Measurements from ENCODE around the gene ZSCAN23.

ZSCAN23 gene

GRCh38 chr6:28488916-28489365, 45.6 kb upstream of the ZSCAN23 start:
- H3K9me3 ChIP-seq (ENCODE audit: insufficient read depth, low read length) = no peaks in the 10 kb centered on the region
- no peaks in the 10 kb centered on the region for H3K36me3 ChIP-seq (replicated peaks; ENCODE audit: low read depth, low read length)
- H3K79me2 ChIP-seq (ENCODE audit: low read length) = no peaks in the 10 kb centered on the region
- H4K20me1 ChIP-seq (ENCODE audit: insufficient read depth, low read length) = no peaks in the 10 kb centered on the region
- H2AFZ ChIP-seq (ENCODE audit: low read depth, low read length) = peak overlapping the region; percentile 86
- peak overlapping the region; percentile 80 for H3K4me3 ChIP-seq (ENCODE audit: low read length)
- H3K4me2 ChIP-seq (ENCODE audit: low read length) = peak overlapping the region; percentile 67
- peak overlapping the region; percentile 64 for H3K9ac ChIP-seq (ENCODE audit: low read length)
- H3K4me1 ChIP-seq (ENCODE audit: low read length) = peaks cover 10% of the 10 kb centered on the region
- TF ChIP-seq EZH2phosphoT487 (IDR thresholded peaks at IDR 0.05; ENCODE audit: low read depth) (no peak), CTCF (IDR thresholded peaks at IDR 0.05; ENCODE audit: low read depth, low read length) (no peak)
- H3K27me3 ChIP-seq (ENCODE audit: low read depth, low read length) = no peaks in the 10 kb centered on the region
- peak overlapping the region; percentile 14; the same call in 1 of the 2 replicates for H3K27ac ChIP-seq (ENCODE audit: low read length)

GRCh38 chr6:28486988-28487742, 43.9 kb upstream of the ZSCAN23 start:
- Histone ChIP-seq H3K9me3 (ENCODE audit: insufficient read depth, low read length) (no peaks in the 10 kb centered on the region), H3K79me2 (ENCODE audit: low read length) (no peaks in the 10 kb centered on the region), H3K9ac (ENCODE audit: low read length) (no peak overlapping the region), H3K4me1 (ENCODE audit: low read length) (peaks cover 9% of the 10 kb centered on the region), H3K27me3 (ENCODE audit: low read depth, low read length) (no peaks in the 10 kb centered on the region), H3K4me2 (ENCODE audit: low read length) (no peak overlapping the region), H3K36me3 (replicated peaks; ENCODE audit: low read depth, low read length) (no peaks in the 10 kb centered on the region), H4K20me1 (ENCODE audit: insufficient read depth, low read length) (no peaks in the 10 kb centered on the region), H3K4me3 (ENCODE audit: low read length) (no peak overlapping the region), H2AFZ (ENCODE audit: low read depth, low read length) (no peak overlapping the region), H3K27ac (ENCODE audit: low read length) (no peak overlapping the region)
- TF ChIP-seq EZH2phosphoT487 (IDR thresholded peaks at IDR 0.05; ENCODE audit: low read depth) (no peak), CTCF (IDR thresholded peaks at IDR 0.05; ENCODE audit: low read depth, low read length) (no peak)

- TF ChIP-seq EZH2phosphoT487 (IDR thresholded peaks at IDR 0.05; ENCODE audit: low read depth) (no peak), CTCF (IDR thresholded peaks at IDR 0.05; ENCODE audit: low read depth, low read length) (no peak)
- H3K27ac ChIP-seq (ENCODE audit: low read length) = no peak overlapping the region
- H4K20me1 ChIP-seq (ENCODE audit: insufficient read depth, low read length) = no peaks in the 10 kb centered on the region
- no peak overlapping the region for H3K4me3 ChIP-seq (ENCODE audit: low read length)
- no peak overlapping the region for H3K9ac ChIP-seq (ENCODE audit: low read length)
- H3K4me2 ChIP-seq (ENCODE audit: low read length) = no peak overlapping the region
- no peak overlapping the region for H2AFZ ChIP-seq (ENCODE audit: low read depth, low read length)
- H3K4me1 ChIP-seq (ENCODE audit: low read length) = peaks cover 5% of the 10 kb centered on the region; the same call in 1 of the 2 replicates
- no peaks in the 10 kb centered on the region for H3K27me3 ChIP-seq (ENCODE audit: low read depth, low read length)
- no peaks in the 10 kb centered on the region for H3K36me3 ChIP-seq (replicated peaks; ENCODE audit: low read depth, low read length)
- H3K79me2 ChIP-seq (ENCODE audit: low read length) = no peaks in the 10 kb centered on the region
- no peaks in the 10 kb centered on the region for H3K9me3 ChIP-seq (ENCODE audit: insufficient read depth, low read length)
Observed at GRCh38 chr6:28486533-28486932, 43.2 kb upstream of the ZSCAN23 start.

GRCh38 chr6:28485482-28485881, 42.2 kb upstream of the ZSCAN23 start:
- no peaks in the 10 kb centered on the region for H3K36me3 ChIP-seq (replicated peaks; ENCODE audit: low read depth, low read length)
- H3K4me3 ChIP-seq (ENCODE audit: low read length) = no peak overlapping the region
- H3K27ac ChIP-seq (ENCODE audit: low read length) = no peak overlapping the region
- H3K4me1 ChIP-seq (ENCODE audit: low read length) = peaks cover 5% of the 10 kb centered on the region
- no peaks in the 10 kb centered on the region for H3K79me2 ChIP-seq (ENCODE audit: low read length)
- H2AFZ ChIP-seq (ENCODE audit: low read depth, low read length) = no peak overlapping the region
- H3K27me3 ChIP-seq (ENCODE audit: low read depth, low read length) = no peaks in the 10 kb centered on the region
- no peak for TF ChIP-seq EZH2phosphoT487 (IDR thresholded peaks at IDR 0.05; ENCODE audit: low read depth)
- no peak for TF ChIP-seq CTCF (IDR thresholded peaks at IDR 0.05; ENCODE audit: low read depth, low read length)
- no peaks in the 10 kb centered on the region for H3K9me3 ChIP-seq (ENCODE audit: insufficient read depth, low read length)
- no peak overlapping the region for H3K4me2 ChIP-seq (ENCODE audit: low read length)
- H4K20me1 ChIP-seq (ENCODE audit: insufficient read depth, low read length) = no peaks in the 10 kb centered on the region
- no peak overlapping the region for H3K9ac ChIP-seq (ENCODE audit: low read length)
